NCI-H69 (cell line): Measurements from ENCODE around the gene ASPG.

ENCODE experiments used
- DNase-seq: peaks from one replicate; lab custom pipeline; 2025; lab: John Stamatoyannopoulos, UW

ASPG gene

DNA sequence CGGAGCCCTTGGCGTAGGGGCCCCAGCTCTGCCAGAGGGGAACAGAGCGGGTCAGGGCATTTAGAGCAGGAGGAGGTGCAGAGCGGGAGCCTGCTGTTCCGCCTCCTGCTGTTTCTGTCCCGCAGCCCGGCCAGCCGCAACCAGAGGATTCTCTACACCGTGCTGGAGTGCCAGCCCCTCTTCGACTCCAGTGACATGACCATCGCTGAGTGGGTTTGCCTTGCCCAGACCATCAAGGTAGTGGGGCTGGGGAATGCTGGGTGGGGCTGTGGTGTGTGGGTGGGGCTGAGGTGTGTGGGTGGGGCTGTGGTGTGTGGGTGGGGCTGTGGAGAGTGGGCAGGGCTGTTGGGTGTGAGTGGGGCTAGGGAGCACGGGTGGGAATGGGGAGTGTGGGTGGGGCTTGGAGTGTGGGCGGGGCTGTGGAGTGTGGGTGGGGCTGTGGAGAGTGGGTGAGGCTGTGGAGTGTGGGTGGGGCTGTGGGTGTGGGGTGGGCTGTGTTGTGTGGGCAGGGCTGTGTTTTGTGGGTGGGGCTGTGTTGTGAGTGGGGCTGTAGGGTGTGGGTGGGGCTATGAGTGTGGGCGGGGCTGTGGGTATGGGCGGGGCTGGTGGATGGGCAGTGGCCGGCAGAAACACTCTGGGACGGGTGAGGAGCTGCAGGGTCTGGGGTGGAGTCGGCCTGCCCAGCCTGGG, 8.0 kb downstream of the ASPG start:
- DNase-seq, result no peak

DNA sequence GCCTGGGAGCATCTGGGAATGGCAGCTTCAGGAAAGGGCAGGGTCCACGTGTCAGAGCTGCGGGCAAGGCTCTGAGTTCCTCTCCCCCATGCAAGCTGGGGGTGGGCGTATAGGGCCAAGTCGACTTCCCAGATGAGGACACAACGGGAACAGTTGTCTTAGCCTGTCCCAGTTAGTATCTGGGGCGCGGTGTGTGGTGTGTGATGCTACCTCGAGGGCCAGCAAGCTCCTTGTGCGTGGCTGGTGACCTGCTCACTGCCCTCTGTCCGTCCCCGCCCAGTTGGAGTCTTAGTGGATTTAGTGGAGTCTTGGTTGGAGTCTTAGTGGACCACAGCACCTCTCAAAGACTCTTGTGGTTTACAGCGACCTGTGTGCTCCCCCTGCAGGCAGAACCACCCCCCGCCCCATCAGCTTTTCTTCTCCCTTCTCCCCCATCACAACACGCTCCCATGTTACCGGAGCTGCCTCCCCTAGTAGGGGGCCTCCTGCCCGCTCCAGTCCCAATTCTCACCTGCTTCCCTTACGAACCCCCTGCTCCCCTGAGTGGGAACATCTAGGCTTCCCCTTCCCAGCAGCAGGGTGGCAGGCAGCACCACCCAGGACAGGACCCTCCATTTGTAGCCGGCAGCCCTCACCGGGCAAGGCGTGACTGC, 8.7 kb downstream of the ASPG start:
- no peak for DNase-seq

DNA sequence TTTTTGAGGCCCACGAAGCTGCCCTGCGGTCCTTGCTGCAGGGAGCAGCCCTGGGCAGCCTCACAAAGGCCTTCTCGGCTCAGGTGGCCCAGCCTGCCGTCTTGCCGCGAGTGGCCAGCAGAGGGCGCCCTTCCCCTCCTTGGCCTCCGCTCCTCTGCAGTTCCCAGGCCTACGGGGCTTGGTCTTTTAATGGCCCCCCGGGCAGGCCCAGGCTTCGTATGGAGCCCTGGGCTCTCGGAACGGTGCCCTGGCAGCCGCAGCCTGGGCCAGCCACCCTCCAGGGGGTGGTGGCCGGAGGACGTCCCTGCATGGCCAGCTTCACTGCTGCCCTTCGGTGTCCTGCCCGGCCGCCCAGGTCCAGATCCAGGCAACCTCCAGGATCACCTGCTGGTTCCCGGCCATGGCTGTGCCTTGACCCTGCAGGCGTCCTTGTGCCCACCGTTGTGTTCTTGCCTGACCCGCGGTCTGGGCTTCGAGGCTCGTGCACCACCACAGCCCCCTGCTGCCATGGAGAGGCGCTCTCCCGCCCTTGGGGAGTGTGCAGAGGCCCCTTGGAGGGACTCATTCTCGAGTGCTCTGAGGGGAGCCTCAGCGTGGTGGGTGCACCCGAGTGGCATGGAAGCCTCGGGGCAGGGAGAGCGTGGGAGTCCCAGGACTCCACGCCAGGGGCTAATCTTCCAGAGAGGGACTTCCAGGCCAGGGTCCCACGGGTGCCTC, 9.4 kb downstream of the ASPG start:
- peak; percentile 74 for DNase-seq

DNA sequence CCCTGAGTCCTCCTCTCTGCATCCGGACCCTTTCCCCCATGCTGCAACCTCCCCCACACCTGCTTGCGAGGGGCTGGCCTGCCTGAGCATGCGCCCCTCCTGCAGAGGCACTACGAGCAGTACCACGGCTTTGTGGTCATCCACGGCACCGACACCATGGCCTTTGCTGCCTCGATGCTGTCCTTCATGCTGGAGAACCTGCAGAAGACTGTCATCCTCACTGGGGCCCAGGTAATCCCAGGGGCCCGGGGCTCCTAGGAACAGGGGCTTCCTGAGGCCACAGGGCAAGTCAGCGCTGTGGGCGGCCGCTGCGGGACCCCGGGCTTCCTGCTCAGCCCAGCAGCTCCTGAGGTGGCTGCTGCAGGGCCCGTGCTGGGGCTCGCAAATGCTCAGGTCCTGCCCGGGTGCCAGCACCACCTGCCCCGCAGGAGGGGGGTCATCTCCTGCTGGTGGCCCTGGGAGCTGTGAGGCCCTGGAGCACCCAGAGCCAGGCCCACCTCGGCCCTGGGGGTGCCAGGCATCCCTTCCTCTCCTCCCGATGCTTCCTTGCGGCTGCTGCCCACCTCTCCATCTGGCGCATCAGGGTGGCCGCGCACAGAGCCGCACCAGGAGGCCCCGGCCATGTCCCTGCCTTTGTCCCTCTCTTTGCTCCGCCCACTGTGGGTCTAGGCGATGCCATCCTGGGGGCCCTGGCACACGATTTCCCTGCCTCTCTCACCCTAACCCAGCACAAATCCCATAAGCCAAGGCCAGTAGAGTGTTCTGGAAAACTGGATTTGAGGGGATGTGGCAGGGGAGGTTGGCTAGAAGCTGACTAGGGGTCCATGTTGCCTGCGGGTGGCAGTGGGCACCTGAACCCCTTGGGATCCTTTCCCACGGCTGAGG, 10.2 kb downstream of the ASPG start:
- DNase-seq, result no peak

DNA sequence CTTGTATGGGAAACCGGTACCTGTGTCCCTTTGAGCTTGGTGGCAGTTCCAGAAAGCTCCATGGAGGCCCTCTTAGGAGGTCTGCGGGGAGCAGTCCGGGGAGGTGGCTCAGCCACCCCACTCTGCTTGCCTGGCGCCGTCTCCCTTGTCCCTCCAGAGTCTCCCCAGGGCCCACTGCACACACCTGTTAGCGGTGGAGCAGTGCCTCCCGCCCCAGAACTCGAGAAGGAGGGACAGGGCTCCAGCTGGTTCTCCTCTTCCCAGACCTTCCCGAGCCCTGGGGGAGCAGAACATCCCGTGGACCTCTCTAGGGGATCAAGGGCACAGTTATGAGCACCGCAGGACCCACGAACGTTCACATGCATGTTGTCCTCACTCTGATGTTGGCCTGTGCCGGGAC, 10.8 kb downstream of the ASPG start:
- DNase-seq, result no peak

DNA sequence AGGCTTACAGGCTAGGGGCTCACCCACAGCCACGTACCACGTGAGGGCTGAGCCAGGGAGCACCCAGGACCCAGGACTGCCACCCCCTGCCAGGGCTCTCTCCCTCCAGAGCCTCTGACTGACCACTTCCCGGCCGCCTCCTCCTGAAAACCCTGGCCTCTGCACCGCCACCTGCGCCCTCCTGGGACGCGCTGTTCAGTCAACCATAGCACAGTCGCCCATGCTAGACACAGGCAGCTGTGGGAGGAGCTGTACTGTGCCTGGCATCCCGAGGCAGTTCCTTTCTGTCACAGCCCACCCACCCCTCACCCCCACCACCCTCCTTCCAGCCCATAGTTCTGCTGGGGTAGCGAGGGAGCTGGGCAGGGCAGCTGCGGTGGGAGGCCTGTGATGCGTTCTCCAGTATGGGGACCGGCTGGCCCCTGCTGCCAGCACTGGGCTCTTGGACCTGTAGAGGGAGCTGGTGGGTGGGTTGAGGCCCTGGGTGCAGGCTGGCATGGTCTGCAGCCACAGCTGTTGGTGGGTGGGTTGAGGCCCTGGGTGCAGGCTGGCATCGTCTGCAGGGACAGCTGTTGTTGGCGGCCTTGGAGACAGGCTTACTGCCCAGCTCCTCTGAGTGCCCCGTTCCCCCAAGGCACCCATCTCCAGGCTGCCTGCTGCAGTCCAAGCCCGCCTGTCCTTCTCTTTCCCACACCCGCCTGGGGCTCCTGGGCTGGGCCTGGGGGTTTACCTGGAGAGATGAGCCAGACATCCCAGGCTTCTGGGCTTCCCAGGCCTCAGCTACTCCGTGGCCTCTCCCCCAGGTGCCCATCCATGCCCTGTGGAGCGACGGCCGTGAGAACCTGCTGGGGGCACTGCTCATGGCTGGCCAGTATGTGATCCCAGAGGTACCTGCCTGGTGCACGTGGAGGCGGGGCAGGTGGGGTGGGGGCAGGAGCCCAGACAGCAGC, 11.5 kb downstream of the ASPG start:
- DNase-seq, result peak; percentile 56

DNA sequence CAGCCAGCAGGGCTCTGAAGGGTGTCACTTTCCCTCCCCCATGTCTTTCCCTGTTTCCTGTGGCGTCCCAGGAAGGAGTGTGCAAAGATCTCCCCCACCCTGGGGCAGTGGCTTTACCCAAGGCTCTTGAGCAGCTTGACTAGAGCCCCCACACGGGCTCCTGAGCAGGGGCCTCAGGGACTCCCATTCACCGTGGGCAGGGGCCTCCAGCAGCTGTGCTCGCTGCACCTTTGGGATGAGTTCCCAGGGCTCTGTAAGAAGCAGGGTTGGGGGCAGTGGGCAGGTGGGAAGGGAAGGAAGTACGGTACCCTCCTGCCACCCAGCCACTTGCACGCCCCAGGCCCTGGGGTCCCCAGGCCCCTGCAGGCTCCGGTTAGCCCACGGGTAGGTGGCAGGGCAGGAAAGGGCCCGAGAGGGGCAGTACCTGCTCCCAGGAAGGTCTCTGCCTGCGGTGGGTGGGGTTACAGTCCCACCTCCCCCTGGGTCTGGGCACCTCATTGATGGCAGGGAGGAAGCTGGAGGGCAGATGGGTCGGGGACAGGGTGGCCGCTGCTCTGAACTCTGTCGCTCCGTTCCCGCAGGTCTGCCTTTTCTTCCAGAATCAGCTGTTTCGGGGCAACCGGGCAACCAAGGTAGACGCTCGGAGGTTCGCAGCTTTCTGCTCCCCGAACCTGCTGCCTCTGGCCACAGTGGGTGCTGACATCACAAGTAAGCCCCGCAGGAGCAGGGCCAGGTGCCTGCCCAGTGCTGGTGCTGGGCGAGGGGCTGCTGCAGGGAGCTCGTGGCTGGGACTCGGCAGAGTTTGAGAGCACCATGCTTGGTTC, 13.0 kb downstream of the ASPG start:
- no peak for DNase-seq

DNA sequence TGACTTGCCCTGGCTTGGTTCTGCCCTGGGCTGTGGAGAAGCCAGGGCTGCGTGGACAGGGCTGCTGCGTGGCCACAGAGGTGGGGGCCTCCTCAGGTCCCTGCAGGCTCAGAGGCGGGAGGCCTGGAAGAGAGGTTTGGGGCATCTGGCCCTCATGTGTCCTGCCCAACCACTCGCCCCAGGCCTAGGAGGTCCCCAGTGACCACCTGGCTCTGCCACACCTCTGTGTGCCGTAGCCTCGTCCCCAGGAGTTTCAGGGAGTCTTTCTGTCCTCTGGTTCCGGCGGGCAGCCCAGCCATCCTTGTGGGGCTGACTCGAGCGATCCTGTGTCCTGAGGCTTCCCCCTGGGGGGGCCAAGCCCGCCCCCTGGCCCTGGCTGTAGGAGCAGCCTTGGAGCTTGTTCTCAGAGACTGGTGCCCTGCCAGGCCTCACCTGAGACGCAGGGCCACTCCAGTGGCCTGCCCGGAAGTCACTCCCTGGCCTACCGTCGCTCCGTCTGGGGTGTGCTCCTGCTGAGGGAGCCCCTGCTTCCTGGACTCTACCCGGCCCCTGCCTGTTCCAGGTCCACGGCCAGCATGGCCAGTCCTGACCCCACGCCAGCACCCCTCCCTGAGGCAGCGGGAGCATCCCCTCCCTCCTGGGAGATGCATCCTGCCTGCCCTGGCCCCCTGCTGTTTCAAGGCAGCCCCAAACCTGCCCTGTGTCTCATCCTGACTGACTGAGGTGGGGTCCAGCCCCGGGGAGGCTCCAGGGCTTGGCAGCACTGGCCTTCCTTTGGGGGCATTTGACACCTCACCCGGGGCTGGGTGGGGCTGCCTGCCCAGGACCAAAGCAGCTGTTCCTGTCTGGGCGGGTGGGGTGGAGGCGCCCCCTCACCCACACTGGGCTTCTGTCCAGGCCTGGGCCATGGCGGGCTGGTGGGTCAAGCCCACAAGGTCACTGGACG, 13.9 kb downstream of the ASPG start:
- no peak for DNase-seq

DNA sequence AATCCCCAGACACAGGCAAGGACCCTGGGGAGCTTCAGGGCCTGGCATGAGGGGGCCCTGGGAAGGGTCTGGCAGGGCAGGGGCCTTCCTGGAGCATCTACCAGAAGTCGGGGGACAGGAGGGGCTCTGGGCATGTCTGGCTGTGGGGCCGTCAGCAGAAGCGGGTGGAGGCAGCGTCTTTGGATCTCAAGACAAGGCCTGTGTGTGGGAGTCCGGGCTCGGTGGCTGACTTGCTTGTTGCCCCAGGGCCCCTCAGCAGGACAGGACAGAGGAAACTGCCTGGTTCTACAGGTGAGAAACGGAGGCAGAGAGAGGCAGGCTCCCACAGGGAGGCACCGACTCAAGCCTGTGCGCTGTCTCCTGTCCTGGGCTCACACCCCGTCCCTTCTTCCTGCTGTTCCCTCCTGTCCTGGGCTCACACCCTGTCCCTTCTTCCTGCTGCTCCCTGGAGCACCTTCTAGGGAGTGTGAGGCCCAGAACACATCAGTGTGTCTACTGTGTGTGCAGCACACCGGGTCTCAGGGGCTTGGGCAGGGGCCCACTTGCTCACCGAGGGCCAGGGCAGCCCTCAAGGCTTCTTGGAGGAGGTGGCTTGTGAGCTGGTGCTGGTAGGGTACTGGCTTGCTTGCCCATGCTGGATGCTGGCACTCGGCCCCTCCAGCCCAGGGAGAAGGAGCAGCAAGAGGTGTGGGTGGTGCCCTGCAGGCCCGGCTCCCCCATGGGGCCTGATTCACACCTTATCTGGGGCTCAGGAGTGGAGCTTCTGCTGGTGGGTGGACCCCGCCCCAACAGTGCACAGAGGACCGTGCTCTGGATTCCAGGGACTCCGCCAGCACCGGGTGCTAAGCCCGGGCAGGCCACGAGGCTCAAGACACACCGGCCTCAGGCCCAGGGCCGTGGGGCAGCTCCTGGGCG, 14.9 kb downstream of the ASPG start:
- DNase-seq, result no peak

DNA sequence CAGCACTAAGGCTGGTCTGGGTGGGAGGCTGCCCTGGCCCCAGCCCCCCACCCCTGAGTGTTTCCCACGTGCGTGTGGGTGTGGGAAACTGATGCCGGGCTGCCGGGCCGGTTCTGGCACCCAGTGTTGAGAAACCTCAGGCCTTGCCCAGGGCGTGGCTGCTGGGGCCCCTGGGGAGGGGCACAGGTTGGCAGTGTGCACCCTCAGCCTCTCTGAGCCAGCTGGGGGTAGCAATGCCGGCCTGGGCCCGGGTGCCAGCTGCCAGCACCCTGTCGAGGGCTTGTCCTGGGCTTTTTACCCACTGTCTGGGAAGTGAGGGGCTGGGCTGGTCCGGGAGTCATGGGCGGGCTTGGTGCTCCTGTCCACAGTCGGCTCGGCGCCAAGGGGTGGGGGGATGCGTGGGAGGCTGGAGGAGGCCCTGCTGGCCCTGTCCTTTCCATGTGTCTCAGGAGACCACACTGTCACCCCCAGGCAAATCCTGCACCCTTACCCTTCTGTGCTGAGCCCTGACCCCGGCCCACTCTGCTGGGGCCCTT, 15.7 kb downstream of the ASPG start:
- no peak for DNase-seq

DNA sequence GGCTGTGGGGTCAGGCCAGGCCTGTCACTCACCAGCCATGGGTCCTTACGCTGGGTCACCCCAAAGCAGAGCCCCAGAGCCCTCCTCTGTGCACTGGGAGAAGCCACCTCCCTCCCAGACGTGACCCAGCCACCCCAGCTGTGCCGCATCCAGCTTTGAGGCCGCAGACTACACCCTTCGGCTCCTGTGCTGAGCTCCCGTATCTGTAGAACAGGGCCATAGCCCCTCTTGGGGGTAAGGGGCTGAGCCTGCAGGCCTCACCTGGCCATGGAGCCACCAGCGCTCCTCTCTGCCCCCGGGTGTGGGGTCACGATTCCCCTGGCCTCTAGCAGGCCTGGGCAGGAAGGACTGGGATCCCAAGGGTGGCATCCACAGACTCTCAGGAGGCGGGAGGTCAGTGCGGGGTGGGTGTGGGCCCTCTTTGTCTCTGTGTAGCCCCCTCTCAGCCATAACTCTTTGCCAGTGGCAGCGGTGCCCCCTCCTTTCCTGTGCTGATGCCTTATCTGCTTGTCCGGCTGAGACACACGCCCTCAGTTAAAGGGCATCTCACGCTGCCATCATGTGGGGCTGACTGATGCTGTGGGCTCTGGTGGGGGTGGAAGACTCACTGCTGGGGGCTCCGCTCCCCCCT, 16.3 kb downstream of the ASPG start:
- DNase-seq, result no peak

DNA sequence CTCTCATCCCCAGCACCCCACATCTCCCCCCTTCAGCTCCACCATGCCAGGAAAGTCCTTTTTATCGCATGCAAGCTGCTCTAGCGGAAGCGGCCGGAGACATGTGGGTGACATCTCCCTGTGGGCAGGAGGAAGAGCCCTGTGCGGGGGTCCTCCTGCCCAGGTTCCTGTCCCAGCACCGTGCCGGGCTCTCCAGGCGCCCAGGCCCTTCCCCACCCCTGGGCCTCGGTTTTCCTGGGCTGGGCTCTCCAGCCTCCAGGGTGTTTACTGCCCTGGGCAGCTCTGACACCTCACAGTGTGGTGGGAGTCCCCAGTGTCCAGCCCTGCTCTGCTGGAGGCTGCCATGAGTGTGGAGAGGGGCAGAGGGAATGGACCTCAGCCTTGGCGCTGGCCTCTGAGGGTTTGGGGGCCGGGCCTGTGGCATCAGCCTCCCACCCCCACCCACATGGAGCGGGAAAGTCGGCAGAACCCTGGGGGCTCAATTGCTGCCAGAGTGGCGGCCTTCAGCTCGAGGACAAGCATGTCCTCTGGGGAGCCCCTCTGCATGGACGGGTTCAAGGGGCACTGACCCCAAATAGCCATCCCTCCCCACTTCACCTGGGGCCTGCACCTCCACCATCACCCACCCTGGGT, 16.9 kb downstream of the ASPG start:
- DNase-seq, result no peak

DNA sequence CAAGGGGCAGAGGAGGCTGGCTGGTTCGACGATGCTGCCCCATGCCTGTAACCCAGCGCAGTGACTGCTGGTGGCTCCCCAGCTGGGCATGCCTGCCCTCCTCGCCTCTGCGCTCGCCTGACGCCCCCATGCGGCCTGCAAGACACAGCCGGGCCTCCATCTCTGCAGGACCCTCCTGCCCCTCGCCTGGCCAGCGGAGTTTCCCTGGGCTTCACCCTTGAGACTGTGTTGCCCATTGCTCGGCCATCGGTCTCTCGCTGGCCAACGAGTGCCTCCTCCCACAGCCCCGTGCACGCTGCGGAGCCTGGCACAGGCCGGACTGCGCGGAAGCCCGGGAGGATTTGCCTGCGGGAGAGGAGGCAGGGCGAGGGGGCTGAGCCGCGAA, 17.6 kb downstream of the ASPG start:
- no peak for DNase-seq

DNA sequence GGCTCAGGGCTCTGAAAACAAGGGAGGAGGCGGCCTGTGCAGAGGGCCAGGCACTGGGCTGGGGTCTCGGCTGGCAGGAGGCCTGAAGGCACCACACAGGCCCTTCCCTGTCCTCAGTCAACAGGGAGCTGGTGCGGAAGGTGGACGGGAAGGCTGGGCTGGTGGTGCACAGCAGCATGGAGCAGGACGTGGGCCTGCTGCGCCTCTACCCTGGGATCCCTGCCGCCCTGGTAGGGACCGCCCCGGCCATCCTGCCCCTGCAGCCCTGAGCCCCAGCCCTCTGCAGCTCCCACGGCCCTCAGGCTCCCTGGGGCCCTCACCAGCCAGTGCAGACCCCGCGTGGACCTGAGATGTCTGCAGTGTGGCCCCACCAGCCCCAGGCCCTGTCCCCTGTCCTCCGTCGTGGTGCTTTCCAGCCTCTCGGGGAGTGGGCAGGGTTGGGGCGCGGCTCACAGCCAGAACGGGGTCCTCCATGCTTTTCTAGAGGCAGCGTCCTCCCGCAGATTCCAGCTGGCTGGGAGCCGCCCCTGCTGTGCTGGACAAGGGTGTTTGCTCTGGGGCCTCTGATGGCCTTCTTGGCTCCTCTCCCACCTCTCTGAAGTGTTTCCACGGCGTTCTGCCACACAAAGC, 18.1 kb downstream of the ASPG start:
- DNase-seq, result peak; percentile 40

DNA sequence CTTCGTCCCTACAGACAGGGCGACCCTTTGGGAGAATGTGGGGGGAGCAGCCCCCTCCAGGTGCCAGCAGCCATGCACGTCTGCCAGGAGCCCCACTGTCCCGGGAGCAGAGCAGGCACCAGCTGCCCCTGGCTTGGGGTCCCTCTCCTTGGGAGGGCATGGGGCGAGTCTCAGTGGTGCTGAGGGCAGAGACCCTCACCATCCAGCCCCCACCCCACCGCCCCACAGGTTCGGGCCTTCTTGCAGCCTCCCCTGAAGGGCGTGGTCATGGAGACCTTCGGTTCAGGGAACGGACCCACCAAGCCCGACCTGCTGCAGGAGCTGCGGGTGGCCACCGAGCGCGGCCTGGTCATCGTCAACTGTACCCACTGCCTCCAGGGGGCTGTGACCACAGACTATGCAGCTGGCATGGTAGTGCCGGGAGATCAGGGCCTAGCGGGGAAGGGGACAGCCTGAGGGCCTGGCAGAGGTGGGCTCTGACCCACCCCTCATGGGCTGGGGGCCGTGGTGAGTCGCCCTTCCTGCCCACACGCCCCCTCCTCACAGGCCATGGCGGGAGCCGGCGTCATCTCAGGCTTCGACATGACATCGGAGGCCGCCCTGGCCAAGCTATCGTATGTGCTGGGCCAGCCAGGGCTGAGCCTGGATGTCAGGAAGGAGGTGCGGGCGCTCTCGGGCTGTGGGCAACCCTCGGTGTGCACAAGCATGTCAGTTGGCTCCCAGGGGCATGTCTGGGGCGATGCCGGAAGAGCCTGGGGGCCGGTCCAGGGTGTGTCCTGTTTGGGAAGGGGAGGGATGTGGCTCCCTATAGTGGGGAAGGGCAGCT, 18.8 kb downstream of the ASPG start:
- DNase-seq, result no peak
